Neural crest cell (in vitro differentiated cells): ENCODE results near the gene IQSEC2. TPM values are rescaled to one million over a fixed set of nuclear protein-coding genes. Genes with fewer than 3 reads are reported as not detected.

Experiments used
- DNase-seq: peaks from one replicate; pipeline ENCODE4 v3.0.0; 2021; ENCODE audit warnings: low read depth, mixed read lengths, low spot score
- H3K27ac Mint-ChIP-seq: one replicate; pipeline ENCODE4 v1.8.0; 2021; ENCODE audit warnings: mild to moderate bottlenecking, mixed read lengths; ENCODE audit not compliant: unreplicated experiment
- H3K27me3 Mint-ChIP-seq: 2 replicates; pipeline ENCODE4 v1.8.0; 2021; ENCODE audit warnings: low read depth, mild to moderate bottlenecking, mixed read lengths
- H3K36me3 Mint-ChIP-seq: 2 replicates; pipeline ENCODE4 v1.8.0; 2021; ENCODE audit warnings: low read depth, mild to moderate bottlenecking, mixed read lengths
- H3K4me1 Mint-ChIP-seq: 2 replicates; pipeline ENCODE4 v1.8.0; 2021; ENCODE audit warnings: mixed read lengths
- H3K4me3 Mint-ChIP-seq: one replicate; pipeline ENCODE4 v1.8.0; 2021; ENCODE audit warnings: mild to moderate bottlenecking, mixed read lengths
- H3K9me3 Mint-ChIP-seq: 2 replicates; pipeline ENCODE4 v1.8.0; 2021; ENCODE audit warnings: mixed read lengths
- total RNA-seq: library from RNA; stranded (reverse); gene quantifications from 2 replicates; pipeline ENCODE4 v1.2.1, GENCODE V29; 2021
- TF ChIP-seq, protein P1 (sequence below): fragments of 200-600 bp; sonication (generic); conservative IDR thresholded peaks from 2 replicates; pipeline ENCODE4 v1.5.0; 2021; ENCODE audit warnings: antibody characterized with exemption, mild to moderate bottlenecking

Gene IQSEC2
- total RNA-seq, 1 donor from 2014 or later: 1.7 TPM

- Mint-ChIP-seq H3K9me3 (no peaks in the 10 kb centered on the region), H3K4me1 (peaks cover 4% of the 10 kb centered on the region), H3K36me3 (no peaks in the 10 kb centered on the region), H3K27ac (no peak overlapping the region), H3K4me3 (no peak overlapping the region), H3K27me3 (peaks cover 6% of the 10 kb centered on the region)
- TF ChIP-seq, protein P1, sequence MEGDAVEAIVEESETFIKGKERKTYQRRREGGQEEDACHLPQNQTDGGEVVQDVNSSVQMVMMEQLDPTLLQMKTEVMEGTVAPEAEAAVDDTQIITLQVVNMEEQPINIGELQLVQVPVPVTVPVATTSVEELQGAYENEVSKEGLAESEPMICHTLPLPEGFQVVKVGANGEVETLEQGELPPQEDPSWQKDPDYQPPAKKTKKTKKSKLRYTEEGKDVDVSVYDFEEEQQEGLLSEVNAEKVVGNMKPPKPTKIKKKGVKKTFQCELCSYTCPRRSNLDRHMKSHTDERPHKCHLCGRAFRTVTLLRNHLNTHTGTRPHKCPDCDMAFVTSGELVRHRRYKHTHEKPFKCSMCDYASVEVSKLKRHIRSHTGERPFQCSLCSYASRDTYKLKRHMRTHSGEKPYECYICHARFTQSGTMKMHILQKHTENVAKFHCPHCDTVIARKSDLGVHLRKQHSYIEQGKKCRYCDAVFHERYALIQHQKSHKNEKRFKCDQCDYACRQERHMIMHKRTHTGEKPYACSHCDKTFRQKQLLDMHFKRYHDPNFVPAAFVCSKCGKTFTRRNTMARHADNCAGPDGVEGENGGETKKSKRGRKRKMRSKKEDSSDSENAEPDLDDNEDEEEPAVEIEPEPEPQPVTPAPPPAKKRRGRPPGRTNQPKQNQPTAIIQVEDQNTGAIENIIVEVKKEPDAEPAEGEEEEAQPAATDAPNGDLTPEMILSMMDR: no peak
- DNase-seq: no peak
These were observed 17.7 kb downstream of the IQSEC2 start for GRCh38 chrX:53263597-53264094.

GRCh38 chrX:53262918-53263394 is 18.4 kb downstream of the IQSEC2 start:
- Mint-ChIP-seq H3K4me1 (peaks cover 4% of the 10 kb centered on the region), H3K4me3 (no peak overlapping the region), H3K9me3 (no peaks in the 10 kb centered on the region), H3K36me3 (no peaks in the 10 kb centered on the region), H3K27ac (no peak overlapping the region), H3K27me3 (peaks cover 6% of the 10 kb centered on the region)
- TF ChIP-seq, protein P1: no peak
- DNase-seq: no peak

GRCh38 chrX:53262189-53262917 is 19.0 kb downstream of the IQSEC2 start:
- TF ChIP-seq, protein P1: no peak
- Mint-ChIP-seq H3K4me1 (peaks cover 4% of the 10 kb centered on the region), H3K9me3 (no peaks in the 10 kb centered on the region), H3K27me3 (peaks cover 6% of the 10 kb centered on the region), H3K27ac (no peak overlapping the region), H3K4me3 (no peak overlapping the region), H3K36me3 (peaks cover 2% of the 10 kb centered on the region)
- DNase-seq: no peak

DNA sequence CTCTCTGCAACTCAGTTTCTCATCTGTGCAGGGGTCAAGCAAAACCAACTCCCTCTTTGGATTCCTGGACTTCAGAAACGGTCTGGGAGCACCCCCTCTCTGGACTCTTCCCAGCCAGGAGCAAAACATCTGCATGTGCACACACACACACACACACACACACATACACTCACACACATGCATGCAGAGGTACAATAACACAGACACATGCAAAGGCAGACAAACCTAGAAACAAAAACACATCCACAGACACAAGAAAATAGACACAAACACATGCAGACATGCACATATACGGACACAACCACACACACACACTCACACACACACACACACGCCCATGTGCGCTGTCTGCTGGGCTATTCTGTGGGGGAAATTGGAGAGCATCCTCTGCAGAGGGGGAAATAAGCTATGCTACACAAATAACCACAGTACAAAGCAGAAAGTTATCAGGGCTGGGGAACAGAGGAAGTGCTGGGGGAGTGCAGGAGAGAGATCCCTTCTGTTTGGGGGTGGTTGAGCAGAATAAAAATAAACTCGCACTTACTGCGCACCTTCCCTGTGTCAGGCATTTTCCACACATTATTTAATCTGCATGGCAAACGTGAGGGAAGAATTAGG is 19.9 kb downstream of the IQSEC2 start:
- DNase-seq: no peak
- Mint-ChIP-seq H3K27me3 (peaks cover 6% of the 10 kb centered on the region), H3K27ac (no peak overlapping the region), H3K4me1 (peaks cover 4% of the 10 kb centered on the region), H3K36me3 (peaks cover 2% of the 10 kb centered on the region), H3K4me3 (no peak overlapping the region), H3K9me3 (no peaks in the 10 kb centered on the region)
- TF ChIP-seq, protein P1: no peak

GRCh38 chrX:53260836-53261235 is 20.5 kb downstream of the IQSEC2 start:
- Mint-ChIP-seq H3K4me1 (peaks cover 4% of the 10 kb centered on the region), H3K4me3 (no peak overlapping the region), H3K36me3 (peaks cover 2% of the 10 kb centered on the region), H3K27me3 (peaks cover 6% of the 10 kb centered on the region), H3K9me3 (no peaks in the 10 kb centered on the region), H3K27ac (no peak overlapping the region)
- no peak for DNase-seq
- TF ChIP-seq, protein P1: no peak
